DND-41 (cell line): ENCODE data around the gene GLP2R.

Experiments used
- ATAC-seq: fragments of 200-7000 bp; cut with Tn5 transposase; 3 replicates; pipeline ENCODE4 v1.9.1; 2021; ENCODE audit warnings: low read depth; ENCODE audit not compliant: insufficient read depth
- DNase-seq: peaks from one replicate; pipeline ENCODE4 v3.0.0-alpha.2; 2020
- H2AFZ ChIP-seq: 2 replicates; pipeline ENCODE4 v1.6.0; 2012; ENCODE audit warnings: low read depth, low read length
- H3K27ac ChIP-seq: 2 replicates; pipeline ENCODE4 v1.5.1; 2012; ENCODE audit warnings: low read length, inconsistent platforms
- H3K27me3 ChIP-seq: fragments of 200-600 bp; sonication (generic); 2 replicates; pipeline ENCODE4 v1.6.0; 2012; ENCODE audit warnings: low read length, mild to moderate bottlenecking, inconsistent platforms; ENCODE audit not compliant: insufficient read depth, poor library complexity
- H3K36me3 ChIP-seq: 2 replicates; pipeline ENCODE4 v1.5.1; 2012; ENCODE audit warnings: low read length, inconsistent platforms; ENCODE audit not compliant: insufficient read depth
- H3K4me1 ChIP-seq: 2 replicates; pipeline ENCODE4 v1.5.1; 2012; ENCODE audit warnings: mild to moderate bottlenecking, low read length; ENCODE audit not compliant: insufficient read depth
- H3K4me2 ChIP-seq: 2 replicates; pipeline ENCODE4 v1.6.0; 2012; ENCODE audit warnings: mild to moderate bottlenecking, moderate library complexity, low read length, inconsistent platforms; ENCODE audit not compliant: insufficient read depth
- H3K4me3 ChIP-seq, 2 experiments: fragments of 200-600 bp in 1 of 2; shearing (Covaris generic) in 1 of 2; 2 replicates each; pipeline ENCODE4 v1.5.1; 2012 to 2016; ENCODE audit warnings: inconsistent platforms in 2 of 2, low read length in 2 of 2, mild to moderate bottlenecking in 2 of 2, low read depth in 1 of 2, moderate library complexity in 1 of 2
- H3K79me2 ChIP-seq: 2 replicates; pipeline ENCODE4 v1.6.0; 2012; ENCODE audit warnings: low read length, inconsistent platforms; ENCODE audit not compliant: insufficient read depth
- H3K9ac ChIP-seq: 2 replicates; pipeline ENCODE4 v1.6.0; 2012; ENCODE audit warnings: low read depth, mild to moderate bottlenecking, inconsistent platforms, low read length, moderate library complexity
- H3K9me3 ChIP-seq: 2 replicates; pipeline ENCODE4 v1.5.1; 2012; ENCODE audit warnings: low read length, moderate library complexity, mild to moderate bottlenecking, inconsistent platforms; ENCODE audit not compliant: insufficient read depth, severe bottlenecking
- H4K20me1 ChIP-seq: 2 replicates; pipeline ENCODE4 v1.6.0; 2012; ENCODE audit warnings: low read length; ENCODE audit not compliant: insufficient read depth
- CTCF ChIP-seq: IDR thresholded peaks from 2 replicates; pipeline ENCODE4 v1.5.1; 2012; ENCODE audit warnings: borderline replicate concordance, low read length, moderate library complexity, mild to moderate bottlenecking; ENCODE audit not compliant: poor library complexity, severe bottlenecking; ENCODE audit errors: extremely low read depth
- EZH2 ChIP-seq: IDR thresholded peaks from 3 replicates; pipeline ENCODE4 v1.6.1; 2012; ENCODE audit warnings: borderline replicate concordance, low read depth, mild to moderate bottlenecking, moderate library complexity, low read length, inconsistent platforms; ENCODE audit not compliant: severe bottlenecking

The GLP2R gene

GRCh38 chr17:9868552-9868951 lies 42.8 kb downstream of the GLP2R start:
- ATAC-seq = no peak
- no peak overlapping the region for H3K9ac ChIP-seq

GRCh38 chr17:9872852-9873251 lies 47.1 kb downstream of the GLP2R start:
- TF ChIP-seq EZH2 (no peak), CTCF (no peak)
- Histone ChIP-seq H3K9ac (no peak overlapping the region), H3K4me3 (no peak overlapping the region), H3K9me3 (no peaks in the 10 kb centered on the region), H3K27me3 (peaks cover 14% of the 10 kb centered on the region), H4K20me1 (no peaks in the 10 kb centered on the region), H3K79me2 (no peaks in the 10 kb centered on the region), H3K4me1 (no peaks in the 10 kb centered on the region), H2AFZ (no peak overlapping the region), H3K36me3 (no peaks in the 10 kb centered on the region), H3K4me2 (no peak overlapping the region), H3K27ac (no peak overlapping the region)
- DNase-seq (no peak), ATAC-seq (no peak)

More at GRCh38 chr17:9868552-9868951, 42.8 kb downstream of the GLP2R start:
- no peak for DNase-seq
- Histone ChIP-seq H3K4me1 (no peaks in the 10 kb centered on the region), H3K27ac (no peak overlapping the region), H3K4me3 (no peak overlapping the region), H3K36me3 (no peaks in the 10 kb centered on the region), H4K20me1 (no peaks in the 10 kb centered on the region), H3K27me3 (peaks cover 7% of the 10 kb centered on the region), H2AFZ (no peak overlapping the region), H3K79me2 (no peaks in the 10 kb centered on the region), H3K4me2 (no peak overlapping the region), H3K9me3 (no peaks in the 10 kb centered on the region)
- TF ChIP-seq CTCF (no peak), EZH2 (no peak)

- Histone ChIP-seq H2AFZ (no peak overlapping the region), H3K9me3 (no peaks in the 10 kb centered on the region), H3K4me1 (no peaks in the 10 kb centered on the region), H3K9ac (no peak overlapping the region), H3K4me3 (no peak overlapping the region), H3K27me3 (peaks cover 14% of the 10 kb centered on the region), H3K36me3 (no peaks in the 10 kb centered on the region), H3K27ac (no peak overlapping the region), H3K4me2 (no peak overlapping the region), H3K79me2 (no peaks in the 10 kb centered on the region), H4K20me1 (no peaks in the 10 kb centered on the region)
- TF ChIP-seq EZH2 (no peak), CTCF (no peak)
- DNase-seq (no peak), ATAC-seq (no peak)
Measured at GRCh38 chr17:9874722-9875121, 49.0 kb downstream of the GLP2R start.

- H3K27ac ChIP-seq = no peak overlapping the region
- H3K4me2 ChIP-seq = no peak overlapping the region
- H3K36me3 ChIP-seq = no peaks in the 10 kb centered on the region
- no peaks in the 10 kb centered on the region for H3K9me3 ChIP-seq
- TF ChIP-seq EZH2 (no peak), CTCF (no peak)
- no peak overlapping the region for H3K9ac ChIP-seq
- DNase-seq = no peak
- H3K4me3 ChIP-seq = no peak overlapping the region
- peaks cover 14% of the 10 kb centered on the region for H3K27me3 ChIP-seq
- no peaks in the 10 kb centered on the region for H4K20me1 ChIP-seq
- no peaks in the 10 kb centered on the region for H3K4me1 ChIP-seq
- ATAC-seq = no peak
- no peak overlapping the region for H2AFZ ChIP-seq
- no peaks in the 10 kb centered on the region for H3K79me2 ChIP-seq
Measured at GRCh38 chr17:9875441-9875840, 49.7 kb downstream of the GLP2R start.
